ENCODE results near the gene ATXN7. TPM values are rescaled to one million over a fixed set of nuclear protein-coding genes. Genes with fewer than 3 reads are reported as not detected.

ATXN7 gene
- total and polyA plus RNA-seq, 2 of the 13 experiments (the other 11 are each of a cell fraction or from before 2014, with no cell fraction given) = 13.8 to 20.0 TPM

DNA sequence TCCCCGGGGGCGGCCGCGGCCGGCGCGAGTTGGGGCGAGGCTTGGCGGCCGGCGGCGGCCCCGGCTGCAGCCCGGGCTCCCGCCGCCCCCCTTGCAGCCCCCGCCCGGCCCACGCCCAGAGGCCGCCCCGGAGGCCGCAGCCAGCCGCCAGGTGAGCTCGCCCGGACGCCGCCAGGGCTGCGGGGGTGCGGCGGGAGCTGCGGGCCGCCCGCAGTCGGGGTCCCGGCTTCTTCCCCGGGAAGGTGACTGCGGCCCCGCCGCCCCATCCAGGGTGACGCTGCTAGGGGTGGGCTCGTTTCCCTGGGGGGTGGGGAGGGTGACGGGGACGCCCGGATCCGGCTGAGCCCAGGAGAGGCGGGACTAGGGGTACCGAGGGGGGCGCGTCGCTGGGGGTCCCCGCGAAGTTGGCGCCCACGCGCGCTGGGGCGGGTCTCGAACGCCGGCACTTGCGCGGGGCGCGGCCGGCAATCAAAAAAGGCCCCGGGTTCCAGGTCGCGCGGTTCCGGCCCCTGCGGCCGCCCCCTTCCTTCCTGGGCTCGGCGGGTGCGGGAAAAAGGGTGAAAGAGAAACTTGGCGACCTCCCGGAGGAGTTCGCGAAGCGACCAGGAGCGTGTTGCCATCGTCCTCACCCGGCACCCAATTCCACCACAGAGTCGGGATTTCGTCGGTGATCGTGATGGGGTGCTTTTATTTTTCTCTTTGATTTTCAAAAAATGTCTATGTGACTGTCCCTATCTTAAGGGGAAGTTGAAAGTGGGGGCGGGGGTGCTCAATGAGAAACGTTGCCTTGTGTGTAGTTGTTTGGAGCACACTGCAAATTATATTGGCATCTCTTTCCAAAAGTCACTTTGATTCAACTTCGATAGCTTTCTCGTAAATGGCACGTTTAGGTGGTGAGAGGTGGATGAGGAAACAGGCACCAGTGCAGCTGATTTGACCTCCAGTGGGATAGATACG, 619 bp downstream of the ATXN7 start (continued):
- TF ChIP-seq, protein P1, sequence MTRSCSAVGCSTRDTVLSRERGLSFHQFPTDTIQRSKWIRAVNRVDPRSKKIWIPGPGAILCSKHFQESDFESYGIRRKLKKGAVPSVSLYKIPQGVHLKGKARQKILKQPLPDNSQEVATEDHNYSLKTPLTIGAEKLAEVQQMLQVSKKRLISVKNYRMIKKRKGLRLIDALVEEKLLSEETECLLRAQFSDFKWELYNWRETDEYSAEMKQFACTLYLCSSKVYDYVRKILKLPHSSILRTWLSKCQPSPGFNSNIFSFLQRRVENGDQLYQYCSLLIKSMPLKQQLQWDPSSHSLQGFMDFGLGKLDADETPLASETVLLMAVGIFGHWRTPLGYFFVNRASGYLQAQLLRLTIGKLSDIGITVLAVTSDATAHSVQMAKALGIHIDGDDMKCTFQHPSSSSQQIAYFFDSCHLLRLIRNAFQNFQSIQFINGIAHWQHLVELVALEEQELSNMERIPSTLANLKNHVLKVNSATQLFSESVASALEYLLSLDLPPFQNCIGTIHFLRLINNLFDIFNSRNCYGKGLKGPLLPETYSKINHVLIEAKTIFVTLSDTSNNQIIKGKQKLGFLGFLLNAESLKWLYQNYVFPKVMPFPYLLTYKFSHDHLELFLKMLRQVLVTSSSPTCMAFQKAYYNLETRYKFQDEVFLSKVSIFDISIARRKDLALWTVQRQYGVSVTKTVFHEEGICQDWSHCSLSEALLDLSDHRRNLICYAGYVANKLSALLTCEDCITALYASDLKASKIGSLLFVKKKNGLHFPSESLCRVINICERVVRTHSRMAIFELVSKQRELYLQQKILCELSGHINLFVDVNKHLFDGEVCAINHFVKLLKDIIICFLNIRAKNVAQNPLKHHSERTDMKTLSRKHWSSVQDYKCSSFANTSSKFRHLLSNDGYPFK (CRISPR knock-in tag; IDR thresholded peaks at IDR 0.05; ENCODE audit: borderline replicate concordance) = no peak
- no peak for TF ChIP-seq MXD4 (CRISPR knock-in tag; IDR thresholded peaks at IDR 0.05)
- TF ChIP-seq, protein P2, sequence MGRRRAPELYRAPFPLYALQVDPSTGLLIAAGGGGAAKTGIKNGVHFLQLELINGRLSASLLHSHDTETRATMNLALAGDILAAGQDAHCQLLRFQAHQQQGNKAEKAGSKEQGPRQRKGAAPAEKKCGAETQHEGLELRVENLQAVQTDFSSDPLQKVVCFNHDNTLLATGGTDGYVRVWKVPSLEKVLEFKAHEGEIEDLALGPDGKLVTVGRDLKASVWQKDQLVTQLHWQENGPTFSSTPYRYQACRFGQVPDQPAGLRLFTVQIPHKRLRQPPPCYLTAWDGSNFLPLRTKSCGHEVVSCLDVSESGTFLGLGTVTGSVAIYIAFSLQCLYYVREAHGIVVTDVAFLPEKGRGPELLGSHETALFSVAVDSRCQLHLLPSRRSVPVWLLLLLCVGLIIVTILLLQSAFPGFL (CRISPR knock-in tag; IDR thresholded peaks at IDR 0.05) = no peak
- peak; percentile 40 for TF ChIP-seq YY1 (IDR thresholded peaks at IDR 0.05; ENCODE audit: insufficient read depth, insufficient replicate concordance, low read depth, low read length)
- no peak for TF ChIP-seq ZNF780A (CRISPR knock-in tag; IDR thresholded peaks at IDR 0.05)
- TF ChIP-seq MED1 (CRISPR knock-in tag; IDR thresholded peaks at IDR 0.05) = 0 out of 2 replicates have a peak, but pooled peaks have one; percentile 12
- TF ChIP-seq ZFP36 (IDR thresholded peaks at IDR 0.05; ENCODE audit: borderline replicate concordance, low read depth, low read length, partially characterized antibody) = no peak
- TF ChIP-seq ZBTB38 (CRISPR knock-in tag; IDR thresholded peaks at IDR 0.05) = no peak
- TF ChIP-seq, protein P3, sequence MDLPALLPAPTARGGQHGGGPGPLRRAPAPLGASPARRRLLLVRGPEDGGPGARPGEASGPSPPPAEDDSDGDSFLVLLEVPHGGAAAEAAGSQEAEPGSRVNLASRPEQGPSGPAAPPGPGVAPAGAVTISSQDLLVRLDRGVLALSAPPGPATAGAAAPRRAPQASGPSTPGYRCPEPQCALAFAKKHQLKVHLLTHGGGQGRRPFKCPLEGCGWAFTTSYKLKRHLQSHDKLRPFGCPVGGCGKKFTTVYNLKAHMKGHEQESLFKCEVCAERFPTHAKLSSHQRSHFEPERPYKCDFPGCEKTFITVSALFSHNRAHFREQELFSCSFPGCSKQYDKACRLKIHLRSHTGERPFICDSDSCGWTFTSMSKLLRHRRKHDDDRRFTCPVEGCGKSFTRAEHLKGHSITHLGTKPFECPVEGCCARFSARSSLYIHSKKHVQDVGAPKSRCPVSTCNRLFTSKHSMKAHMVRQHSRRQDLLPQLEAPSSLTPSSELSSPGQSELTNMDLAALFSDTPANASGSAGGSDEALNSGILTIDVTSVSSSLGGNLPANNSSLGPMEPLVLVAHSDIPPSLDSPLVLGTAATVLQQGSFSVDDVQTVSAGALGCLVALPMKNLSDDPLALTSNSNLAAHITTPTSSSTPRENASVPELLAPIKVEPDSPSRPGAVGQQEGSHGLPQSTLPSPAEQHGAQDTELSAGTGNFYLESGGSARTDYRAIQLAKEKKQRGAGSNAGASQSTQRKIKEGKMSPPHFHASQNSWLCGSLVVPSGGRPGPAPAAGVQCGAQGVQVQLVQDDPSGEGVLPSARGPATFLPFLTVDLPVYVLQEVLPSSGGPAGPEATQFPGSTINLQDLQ (CRISPR knock-in tag; IDR thresholded peaks at IDR 0.05) = no peak
- no peak for TF ChIP-seq U2AF2 (IDR thresholded peaks at IDR 0.05; ENCODE audit: low read depth, low read length)
- TF ChIP-seq, protein P4, sequence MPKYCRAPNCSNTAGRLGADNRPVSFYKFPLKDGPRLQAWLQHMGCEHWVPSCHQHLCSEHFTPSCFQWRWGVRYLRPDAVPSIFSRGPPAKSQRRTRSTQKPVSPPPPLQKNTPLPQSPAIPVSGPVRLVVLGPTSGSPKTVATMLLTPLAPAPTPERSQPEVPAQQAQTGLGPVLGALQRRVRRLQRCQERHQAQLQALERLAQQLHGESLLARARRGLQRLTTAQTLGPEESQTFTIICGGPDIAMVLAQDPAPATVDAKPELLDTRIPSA (CRISPR knock-in tag; IDR thresholded peaks at IDR 0.05; ENCODE audit: borderline replicate concordance) = no peak
- TF ChIP-seq ZNF460 (CRISPR knock-in tag; IDR thresholded peaks at IDR 0.05; ENCODE audit: borderline replicate concordance) = no peak
- no peak for TF ChIP-seq SP1 (IDR thresholded peaks at IDR 0.05)
- TF ChIP-seq SP1 (CRISPR knock-in tag; IDR thresholded peaks at IDR 0.05) = no peak
- no peak for TF ChIP-seq ZMAT3 (CRISPR knock-in tag; conservative IDR thresholded peaks at IDR 0.05)
- TF ChIP-seq, protein P5, sequence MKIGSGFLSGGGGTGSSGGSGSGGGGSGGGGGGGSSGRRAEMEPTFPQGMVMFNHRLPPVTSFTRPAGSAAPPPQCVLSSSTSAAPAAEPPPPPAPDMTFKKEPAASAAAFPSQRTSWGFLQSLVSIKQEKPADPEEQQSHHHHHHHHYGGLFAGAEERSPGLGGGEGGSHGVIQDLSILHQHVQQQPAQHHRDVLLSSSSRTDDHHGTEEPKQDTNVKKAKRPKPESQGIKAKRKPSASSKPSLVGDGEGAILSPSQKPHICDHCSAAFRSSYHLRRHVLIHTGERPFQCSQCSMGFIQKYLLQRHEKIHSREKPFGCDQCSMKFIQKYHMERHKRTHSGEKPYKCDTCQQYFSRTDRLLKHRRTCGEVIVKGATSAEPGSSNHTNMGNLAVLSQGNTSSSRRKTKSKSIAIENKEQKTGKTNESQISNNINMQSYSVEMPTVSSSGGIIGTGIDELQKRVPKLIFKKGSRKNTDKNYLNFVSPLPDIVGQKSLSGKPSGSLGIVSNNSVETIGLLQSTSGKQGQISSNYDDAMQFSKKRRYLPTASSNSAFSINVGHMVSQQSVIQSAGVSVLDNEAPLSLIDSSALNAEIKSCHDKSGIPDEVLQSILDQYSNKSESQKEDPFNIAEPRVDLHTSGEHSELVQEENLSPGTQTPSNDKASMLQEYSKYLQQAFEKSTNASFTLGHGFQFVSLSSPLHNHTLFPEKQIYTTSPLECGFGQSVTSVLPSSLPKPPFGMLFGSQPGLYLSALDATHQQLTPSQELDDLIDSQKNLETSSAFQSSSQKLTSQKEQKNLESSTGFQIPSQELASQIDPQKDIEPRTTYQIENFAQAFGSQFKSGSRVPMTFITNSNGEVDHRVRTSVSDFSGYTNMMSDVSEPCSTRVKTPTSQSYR (CRISPR knock-in tag; IDR thresholded peaks at IDR 0.05; ENCODE audit: borderline replicate concordance) = no peak
- no peak for TF ChIP-seq CREM (IDR thresholded peaks at IDR 0.05)
- no peak for TF ChIP-seq CREM (CRISPR knock-in tag; IDR thresholded peaks at IDR 0.05)

Data from HepG2 (cell line).